HG03159 (cell line): Measurements from ENCODE around the gene PTGES3.
"Not testable (repeated sequence)": the region's sequence is repeated elsewhere in the genome, so short reads cannot be mapped to it uniquely, and the experiment has no call there.

Source experiments
- ATAC-seq: cut with Tn5 transposase; IDR thresholded peaks from one replicate; pipeline ENCODE4 v1.9.1; 2021; ENCODE audit warnings: mild to moderate bottlenecking, moderate library complexity; ENCODE audit not compliant: unreplicated experiment

PTGES3 gene

GRCh38 chr12:56713345-56713744 is 25.3 kb upstream of the PTGES3 start:
- ATAC-seq: no peak

- no peak for ATAC-seq
Measured at GRCh38 chr12:56709759-56710376, 21.8 kb upstream of the PTGES3 start.

- ATAC-seq: not testable (repeated sequence)
Measured at GRCh38 chr12:56704522-56704921, 16.4 kb upstream of the PTGES3 start.

GRCh38 chr12:56699020-56699661 is 11.1 kb upstream of the PTGES3 start:
- no peak for ATAC-seq

GRCh38 chr12:56695327-56696101 is 7.4 kb upstream of the PTGES3 start:
- no peak for ATAC-seq

GRCh38 chr12:56694161-56694560 is 6.1 kb upstream of the PTGES3 start:
- no peak for ATAC-seq

GRCh38 chr12:56688846-56689109 is 694 bp upstream of the PTGES3 start:
- ATAC-seq: no peak

GRCh38 chr12:56687223-56688128 is 608 bp downstream of the PTGES3 start:
- peak; percentile 33 for ATAC-seq

- no peak for ATAC-seq
Measured at GRCh38 chr12:56684745-56685359, 3.2 kb downstream of the PTGES3 start.

- ATAC-seq: no peak
Measured at GRCh38 chr12:56682323-56682722, 5.8 kb downstream of the PTGES3 start.

- no peak for ATAC-seq
Measured at GRCh38 chr12:56679883-56680575, 8.1 kb downstream of the PTGES3 start.

- ATAC-seq: no peak
Measured at GRCh38 chr12:56678852-56679251, 9.2 kb downstream of the PTGES3 start.

- ATAC-seq: no peak
Measured at GRCh38 chr12:56677680-56678079, 10.4 kb downstream of the PTGES3 start.

- ATAC-seq: no peak
Measured at GRCh38 chr12:56676851-56677580, 11.1 kb downstream of the PTGES3 start.

- ATAC-seq: no peak
Measured at GRCh38 chr12:56671608-56672007, 16.5 kb downstream of the PTGES3 start.

- no peak for ATAC-seq
Measured at GRCh38 chr12:56670836-56671235, 17.2 kb downstream of the PTGES3 start.

- ATAC-seq: no peak
Measured at GRCh38 chr12:56668197-56668457, 20.0 kb downstream of the PTGES3 start.

GRCh38 chr12:56661979-56662638 is 26.0 kb downstream of the PTGES3 start:
- no peak for ATAC-seq

GRCh38 chr12:56661560-56661959 is 26.5 kb downstream of the PTGES3 start:
- ATAC-seq: no peak
